Activated CD8-positive, alpha-beta memory T cell treated with anti-CD3 and anti-CD28 coated beads for 24 hours (primary cell): ENCODE measurements around the gene GALNT5.
"Not testable (repeated sequence)": the region's sequence is repeated elsewhere in the genome, so short reads cannot be mapped to it uniquely, and the experiment has no call there.

ENCODE experiments used
- DNase-seq: peaks from one replicate; pipeline ENCODE4 v3.0.0-alpha.2; 2020

The GALNT5 gene

GRCh38 chr2:157257312-157258252 is at the start of gene GALNT5:
TSS of gene GALNT5 (plus strand) at chr2:157257705. CDS start at chr2:157258083, 378 bp downstream.
- DNase-seq: no peak

- no peak for DNase-seq
Measured at GRCh38 chr2:157216286-157216965, 41.1 kb upstream of the GALNT5 start.

GRCh38 chr2:157217409-157217808 is 40.1 kb upstream of the GALNT5 start:
- no peak for DNase-seq

- no peak for DNase-seq
Measured at GRCh38 chr2:157218911-157219310, 38.6 kb upstream of the GALNT5 start.

- no peak for DNase-seq
Measured at GRCh38 chr2:157220502-157220901, 37.0 kb upstream of the GALNT5 start.

- DNase-seq: no peak
Measured at GRCh38 chr2:157221394-157221988, 36.0 kb upstream of the GALNT5 start.

- DNase-seq: no peak
Measured at GRCh38 chr2:157223624-157224205, 33.8 kb upstream of the GALNT5 start.

- DNase-seq: not testable (repeated sequence)
Measured at GRCh38 chr2:157224448-157224847, 33.1 kb upstream of the GALNT5 start.

- no peak for DNase-seq
Measured at GRCh38 chr2:157227592-157227991, 29.9 kb upstream of the GALNT5 start.

- no peak for DNase-seq
Measured at GRCh38 chr2:157228946-157229345, 28.6 kb upstream of the GALNT5 start.

- no peak for DNase-seq
Measured at GRCh38 chr2:157229572-157229971, 27.9 kb upstream of the GALNT5 start.

- no peak for DNase-seq
Measured at GRCh38 chr2:157231476-157231875, 26.0 kb upstream of the GALNT5 start.

GRCh38 chr2:157233506-157233905 is 24.0 kb upstream of the GALNT5 start:
- DNase-seq: no peak

- no peak for DNase-seq
Measured at GRCh38 chr2:157236404-157236803, 21.1 kb upstream of the GALNT5 start.

- DNase-seq: no peak
Measured at GRCh38 chr2:157238296-157238695, 19.2 kb upstream of the GALNT5 start.

GRCh38 chr2:157244691-157245090 is 12.8 kb upstream of the GALNT5 start:
- no peak for DNase-seq

- no peak for DNase-seq
Measured at GRCh38 chr2:157245144-157245840, 12.2 kb upstream of the GALNT5 start.

GRCh38 chr2:157245846-157246764 is 11.4 kb upstream of the GALNT5 start:
- no peak for DNase-seq

- no peak for DNase-seq
Measured at GRCh38 chr2:157246765-157247407, 10.6 kb upstream of the GALNT5 start.

GRCh38 chr2:157250836-157251235 is 6.7 kb upstream of the GALNT5 start:
- DNase-seq: no peak

- DNase-seq: no peak
Measured at GRCh38 chr2:157251932-157252331, 5.6 kb upstream of the GALNT5 start.
